Glomerular visceral epithelial cell (primary cell): ENCODE results near the gene OR1J1.

Source experiments
- DNase-seq: peaks from one replicate; pipeline ENCODE4 v3.0.0-alpha.2; 2016; ENCODE audit errors: extremely low spot score

The OR1J1 gene

GRCh38 chr9:122445155-122445749 lies 32.5 kb downstream of the OR1J1 start:
- peak; percentile 2 for DNase-seq

DNA sequence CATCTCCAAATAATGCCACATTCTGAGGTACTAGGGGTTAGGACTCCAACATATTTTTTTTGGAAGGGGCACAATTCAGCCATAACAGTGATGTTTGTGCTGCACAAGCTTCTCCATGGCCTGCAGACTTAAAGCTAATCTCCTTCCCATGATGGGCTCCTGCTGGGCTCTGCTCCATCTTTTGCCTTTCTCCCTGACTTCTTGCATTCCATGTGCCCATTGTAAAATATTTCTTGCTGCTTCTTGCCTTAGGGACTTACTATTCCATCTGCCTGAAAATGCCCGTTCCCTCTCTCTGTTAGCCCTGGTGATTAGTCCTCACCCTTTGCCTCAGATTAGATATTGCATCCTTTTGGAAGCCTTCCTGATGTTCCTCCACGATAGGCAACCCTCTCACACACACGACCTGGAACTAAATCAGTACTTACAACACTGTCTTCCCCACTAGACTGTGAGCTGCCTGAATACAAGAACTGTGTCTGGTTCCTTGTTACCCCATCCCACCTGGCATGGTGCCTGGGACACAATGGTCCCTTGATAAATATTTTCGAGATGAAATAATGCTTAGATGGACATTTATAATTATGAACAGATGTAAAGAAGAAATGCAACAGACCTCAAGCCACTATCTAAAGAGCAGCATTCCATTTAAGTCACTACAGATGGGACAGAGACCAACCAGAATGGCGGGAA lies 33.5 kb downstream of the OR1J1 start:
- DNase-seq, result no peak

DNA sequence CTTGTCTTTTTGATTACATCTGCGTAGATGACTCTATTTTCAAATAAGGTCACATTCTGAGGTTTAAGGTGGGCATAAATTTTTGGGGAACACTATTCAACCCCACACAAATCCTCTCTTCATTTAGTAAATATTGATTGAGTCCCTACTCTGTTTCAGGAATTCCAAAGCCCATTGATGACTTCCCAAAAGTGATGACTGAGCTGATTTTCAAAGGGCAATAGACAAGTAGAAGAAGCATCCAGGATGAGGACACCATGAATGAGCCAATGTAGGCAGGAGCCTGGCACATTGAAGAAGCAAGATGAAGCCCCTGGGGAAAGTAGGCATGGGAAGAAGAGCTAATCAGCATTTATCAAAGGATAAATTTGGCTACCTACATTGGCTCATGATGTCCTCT lies 35.2 kb downstream of the OR1J1 start:
- no peak for DNase-seq
